IMR-90 (cell line): ENCODE measurements around the gene LRIG1. TPM values are rescaled to one million over a fixed set of nuclear protein-coding genes. Genes with fewer than 3 reads are reported as not detected.
A peak's percentile ranks its signal among the peaks of the same experiment; 100 is the strongest.

ENCODE experiments used
- ATAC-seq: fragments of 200-7000 bp; cut with Tn5 transposase; 2 replicates; pipeline ENCODE4 v1.9.1; 2020; ENCODE audit warnings: low read depth, mild to moderate bottlenecking, moderate library complexity
- BruUV-seq: library from RNA; stranded (reverse); fragments of 400-500 nt; replicated peaks from 2 replicates; lab custom pipeline; 2021; lab: Mats Ljungman, UMichigan
- CTCF ChIA-PET: fragments of 300-600 bp; formaldehyde crosslinking; extraction: SDS; loops from one replicate; lab custom pipeline; 2021; ENCODE audit warnings: antibody characterized with exemption; lab: Yijun Ruan, JAX
- POLR2A ChIA-PET: fragments of 300-600 bp; sonication (Branson Sonifier 250); formaldehyde crosslinking; loops from one replicate; lab custom pipeline; 2022; ENCODE audit warnings: antibody characterized with exemption; ENCODE audit not compliant: unreplicated experiment; lab: Charles Lee
- DNase-seq: peaks from one replicate; pipeline ENCODE4 v3.0.0; 2013
- H2AFZ ChIP-seq: replicated peaks from 2 replicates; pipeline ENCODE3; 2013; ENCODE audit warnings: low read length, mild to moderate bottlenecking; ENCODE audit not compliant: poor library complexity
- H2AK5ac ChIP-seq: 2 replicates; pipeline ENCODE4 v1.6.1; 2013; ENCODE audit warnings: low read depth, low read length, inconsistent platforms
- H2AK9ac ChIP-seq: replicated peaks from 2 replicates; pipeline ENCODE3; 2013; ENCODE audit warnings: mild to moderate bottlenecking, low read depth, low read length, moderate library complexity; ENCODE audit not compliant: poor library complexity
- H2BK120ac ChIP-seq: 2 replicates; pipeline ENCODE4 v1.6.1; 2013; ENCODE audit warnings: low read depth, low read length, inconsistent platforms
- H2BK15ac ChIP-seq: 3 replicates; pipeline ENCODE4 v1.6.1; 2013; ENCODE audit warnings: low read depth, low read length, inconsistent platforms
- H2BK20ac ChIP-seq: 2 replicates; pipeline ENCODE4 v1.6.1; 2013; ENCODE audit warnings: low read depth, mild to moderate bottlenecking, inconsistent platforms, low read length, moderate library complexity
- H2BK5ac ChIP-seq: 2 replicates; pipeline ENCODE4 v1.6.1; 2013; ENCODE audit warnings: mild to moderate bottlenecking, low read depth, low read length, inconsistent platforms; ENCODE audit not compliant: poor library complexity, severe bottlenecking
- H3K14ac ChIP-seq: replicated peaks from 2 replicates; pipeline ENCODE4 v1.6.1; 2013; ENCODE audit warnings: low read depth, low read length, inconsistent platforms
- H3K18ac ChIP-seq: 2 replicates; pipeline ENCODE4 v1.6.1; 2013; ENCODE audit warnings: low read depth, low read length, control low read depth
- H3K23ac ChIP-seq: 2 replicates; pipeline ENCODE4 v1.6.1; 2013; ENCODE audit warnings: low read depth, low read length, inconsistent platforms
- H3K27ac ChIP-seq: 2 replicates; pipeline ENCODE4 v1.5.1; 2013; ENCODE audit warnings: mild to moderate bottlenecking, control low read depth, low read length; ENCODE audit not compliant: insufficient read depth
- H3K27me3 ChIP-seq: 2 replicates; pipeline ENCODE4 v1.6.1; 2013; ENCODE audit warnings: low read length; ENCODE audit not compliant: control insufficient read depth, insufficient read depth
- H3K36me3 ChIP-seq: 2 replicates; pipeline ENCODE4 v1.6.1; 2013; ENCODE audit warnings: low read length, mixed read lengths; ENCODE audit not compliant: control insufficient read depth, insufficient read depth
- H3K4ac ChIP-seq: 2 replicates; pipeline ENCODE4 v1.6.1; 2013; ENCODE audit warnings: low read depth, low read length, inconsistent platforms
- H3K4me1 ChIP-seq: 2 replicates; pipeline ENCODE4 v1.6.1; 2013; ENCODE audit warnings: low read length, mixed read lengths; ENCODE audit not compliant: control insufficient read depth, insufficient read depth
- H3K4me2 ChIP-seq: 2 replicates; pipeline ENCODE4 v1.6.1; 2013; ENCODE audit warnings: low read depth, mild to moderate bottlenecking, control low read depth, low read length, moderate library complexity
- H3K4me3 ChIP-seq: 2 replicates; pipeline ENCODE4 v1.5.1; 2013; ENCODE audit warnings: low read depth, mild to moderate bottlenecking, control low read depth, low read length, moderate library complexity; ENCODE audit not compliant: insufficient read depth
- H3K56ac ChIP-seq: 2 replicates; pipeline ENCODE4 v1.6.1; 2013; ENCODE audit warnings: low read length, inconsistent platforms; ENCODE audit not compliant: insufficient read depth; ENCODE audit errors: extremely low read depth
- H3K79me1 ChIP-seq, 2 experiments: 2 replicates each; pipeline ENCODE4 v1.6.1; 2013; ENCODE audit warnings: low read length in 2 of 2, inconsistent platforms in 1 of 2, low read depth in 1 of 2
- H3K9ac ChIP-seq: 2 replicates; pipeline ENCODE4 v1.6.1; 2013; ENCODE audit warnings: low read depth, low read length, control low read depth
- H3K9me1 ChIP-seq: 2 replicates; pipeline ENCODE4 v1.6.1; 2013; ENCODE audit warnings: low read length, inconsistent platforms; ENCODE audit not compliant: insufficient read depth
- H3K9me3 ChIP-seq: 2 replicates; pipeline ENCODE4 v1.6.1; 2013; ENCODE audit warnings: low read length; ENCODE audit not compliant: control insufficient read depth, insufficient read depth
- H4K20me1 ChIP-seq: 2 replicates; pipeline ENCODE4 v1.6.1; 2013; ENCODE audit warnings: low read length, inconsistent platforms; ENCODE audit not compliant: insufficient read depth
- H4K5ac ChIP-seq: 2 replicates; pipeline ENCODE4 v1.6.1; 2013; ENCODE audit warnings: mild to moderate bottlenecking, low read depth, low read length, control low read depth
- H4K8ac ChIP-seq, 2 experiments: 2 replicates each; pipeline ENCODE4 v1.6.1; 2013; ENCODE audit warnings: low read depth in 2 of 2, low read length in 2 of 2, control low read depth in 1 of 2, inconsistent platforms in 1 of 2
- H4K91ac ChIP-seq: 2 replicates; pipeline ENCODE4 v1.6.1; 2013; ENCODE audit warnings: low read depth, low read length, inconsistent platforms; ENCODE audit not compliant: insufficient read depth
- BHLHE40 ChIP-seq: fragments of 150-350 bp; IDR thresholded peaks from 2 replicates; pipeline ENCODE4 v1.6.1; 2016; ENCODE audit warnings: mild to moderate bottlenecking, low read depth, low read length
- CEBPB ChIP-seq: IDR thresholded peaks from 2 replicates; pipeline ENCODE4 v1.6.1; 2012; ENCODE audit warnings: low read depth, low read length, improper control_type of control experiment
- CHD1 ChIP-seq: IDR thresholded peaks from 2 replicates; pipeline ENCODE4 v1.6.1; 2012; ENCODE audit warnings: low read depth, low read length, improper control_type of control experiment
- FOS ChIP-seq: fragments of 150-350 bp; IDR thresholded peaks from 2 replicates; pipeline ENCODE4 v1.6.1; 2016; ENCODE audit warnings: low read depth, low read length
- MAFK ChIP-seq: IDR thresholded peaks from 2 replicates; pipeline ENCODE4 v1.6.1; 2012; ENCODE audit warnings: low read depth, low read length, improper control_type of control experiment
- MAZ ChIP-seq: IDR thresholded peaks from 2 replicates; pipeline ENCODE4 v1.6.1; 2012; ENCODE audit warnings: low read depth, mild to moderate bottlenecking, low read length, improper control_type of control experiment, moderate library complexity, borderline replicate concordance
- MXI1 ChIP-seq: IDR thresholded peaks from 2 replicates; pipeline ENCODE4 v1.6.1; 2012; ENCODE audit warnings: low read depth, mild to moderate bottlenecking, low read length, moderate library complexity, borderline replicate concordance
- NFE2L2 ChIP-seq: fragments of 150-350 bp; IDR thresholded peaks from 2 replicates; pipeline ENCODE4 v1.6.1; 2016; ENCODE audit warnings: low read depth, mild to moderate bottlenecking, low read length
- POLR2A ChIP-seq: IDR thresholded peaks from 2 replicates; pipeline ENCODE4 v1.6.1; 2012; ENCODE audit warnings: mild to moderate bottlenecking, low read depth, low read length
- RAD21 ChIP-seq: IDR thresholded peaks from 2 replicates; pipeline ENCODE4 v1.6.1; 2012; ENCODE audit warnings: low read length, improper control_type of control experiment
- RCOR1 ChIP-seq: IDR thresholded peaks from 2 replicates; pipeline ENCODE4 v1.6.1; 2012; ENCODE audit warnings: mild to moderate bottlenecking, low read length, improper control_type of control experiment; ENCODE audit not compliant: insufficient replicate concordance
- RFX5 ChIP-seq: IDR thresholded peaks from 2 replicates; pipeline ENCODE4 v1.8.0; 2012; ENCODE audit warnings: low read depth, mild to moderate bottlenecking, low read length, moderate library complexity
- SMC3 ChIP-seq: fragments of 150-350 bp; IDR thresholded peaks from 2 replicates; pipeline ENCODE4 v1.6.1; 2016; ENCODE audit warnings: low read depth, mild to moderate bottlenecking, antibody characterized with exemption, low read length, moderate library complexity
- USF2 ChIP-seq: fragments of 150-350 bp; IDR thresholded peaks from 2 replicates; pipeline ENCODE4 v1.6.1; 2017; ENCODE audit warnings: mild to moderate bottlenecking, antibody characterized with exemption, low read length, low read depth
- WGBS, 2 experiments: methylation state at CpG; one replicate each; pipeline versions ENCODE4 v1.1.5 to v1.1.7; 2013; ENCODE audit warnings: missing lambda C conversion rate in 2 of 2; ENCODE audit not compliant: insufficient read length in 1 of 2; ENCODE audit errors: extremely low coverage in 2 of 2; 5-methylcytosine and 5-hydroxymethylcytosine counted together
- dilution Hi-C: fragments of 300-500 bp; cut with HindIII; formaldehyde crosslinking; loops from one replicate; pipeline ENCODE4 v1.14.3; 2018; ENCODE audit warnings: low sequenced_read_pairs; ENCODE audit not compliant: unreplicated experiment
- in situ Hi-C: fragments of 300-500 bp; cut with MboI; formaldehyde crosslinking; loops from 3 replicates; pipeline ENCODE4 v1.14.3; 2019; ENCODE audit warnings: low sequenced_read_pairs, inconsistent platforms, mixed read lengths
- intact Hi-C: fragments of 100-400 bp; cut with micrococcal nuclease; formaldehyde crosslinking; loops from 2 replicates; pipeline ENCODE4 v1.10.0; 2022
- polyA plus RNA-seq, 3 experiments: library from polyadenylated mRNA; depleted of rRNA; stranded (reverse); fragments of >200 nt; gene quantifications; 2 replicates each; pipeline ENCODE4 v1.2.3, GENCODE V29; 2012; ENCODE audit warnings: low replicate concordance in 1 of 3
- total RNA-seq: library from RNA; depleted of rRNA; stranded (reverse); fragments of >200 nt; gene quantifications from 2 replicates; pipeline ENCODE4 v1.2.3, GENCODE V29; 2012
- TF ChIP-seq, protein P1 (sequence below): fragments of 150-350 bp; IDR thresholded peaks from 2 replicates; pipeline ENCODE4 v1.6.1; 2016; ENCODE audit warnings: low read depth, mild to moderate bottlenecking, low read length, moderate library complexity, borderline replicate concordance

Gene LRIG1
- total and polyA plus RNA-seq, 2 of the 4 experiments (the other 2 are of a cell fraction) = 62.8 to 87.8 TPM

- POLR2A ChIA-PET = no interaction called here
- dilution Hi-C loops = no loop called here
- Histone ChIP-seq H3K23ac (no peak overlapping the region), H4K8ac (no peak overlapping the region), H3K9ac (no peak overlapping the region), H3K4me2 (no peak overlapping the region), H3K9me3 (no peaks in the 10 kb centered on the region), H2BK5ac (no peak overlapping the region), H3K27me3 (no peaks in the 10 kb centered on the region), H2AK5ac (0 out of 2 replicates have a peak overlapping the region, but pooled peaks have one; percentile 0), H2AK9ac (no peak overlapping the region), H4K91ac (no peak overlapping the region), H3K4me3 (no peak overlapping the region), H3K36me3 (peaks cover 32% of the 10 kb centered on the region), H2BK120ac (no peak overlapping the region), H2AFZ (no peak overlapping the region), H3K27ac (no peak overlapping the region), H4K20me1 (peaks cover 3% of the 10 kb centered on the region; the same call in 1 of the 2 replicates), H3K9me1 (peaks cover 8% of the 10 kb centered on the region; the same call in 1 of the 2 replicates), H3K4ac (no peak overlapping the region), H3K79me1 (peaks cover 26 to 33% of the 10 kb centered on the region in 2 experiments), H4K5ac (no peak overlapping the region), H3K4me1 (peaks cover 11% of the 10 kb centered on the region; the same call in 1 of the 2 replicates), H2BK15ac (no peak overlapping the region), H3K56ac (no peak overlapping the region), H3K18ac (no peak overlapping the region), H2BK20ac (no peak overlapping the region), H3K14ac (no peak overlapping the region)
- intact Hi-C loops = no loop called here
- in situ Hi-C loops = no loop called here
- 100% methylated on average over 1 of the region's 6 CpGs; no CpG with 5 or more reads in 1 of the 2 experiments for WGBS, 2 experiments
- CTCF ChIA-PET = no interaction called here
- no TSS peak for BruUV-seq
- DNase-seq (no peak), ATAC-seq (no peak)
- no peak for TF ChIP-seq SMC3
- no peak for TF ChIP-seq CEBPB
- no peak for TF ChIP-seq POLR2A
- TF ChIP-seq RCOR1 = no peak
- TF ChIP-seq FOS = no peak
- TF ChIP-seq, protein P1, sequence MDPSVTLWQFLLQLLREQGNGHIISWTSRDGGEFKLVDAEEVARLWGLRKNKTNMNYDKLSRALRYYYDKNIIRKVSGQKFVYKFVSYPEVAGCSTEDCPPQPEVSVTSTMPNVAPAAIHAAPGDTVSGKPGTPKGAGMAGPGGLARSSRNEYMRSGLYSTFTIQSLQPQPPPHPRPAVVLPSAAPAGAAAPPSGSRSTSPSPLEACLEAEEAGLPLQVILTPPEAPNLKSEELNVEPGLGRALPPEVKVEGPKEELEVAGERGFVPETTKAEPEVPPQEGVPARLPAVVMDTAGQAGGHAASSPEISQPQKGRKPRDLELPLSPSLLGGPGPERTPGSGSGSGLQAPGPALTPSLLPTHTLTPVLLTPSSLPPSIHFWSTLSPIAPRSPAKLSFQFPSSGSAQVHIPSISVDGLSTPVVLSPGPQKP = no peak
- no peak for TF ChIP-seq BHLHE40
- TF ChIP-seq USF2 = no peak
- TF ChIP-seq NFE2L2 = no peak
- no peak for TF ChIP-seq MXI1
- no peak for TF ChIP-seq CHD1
- no peak for TF ChIP-seq MAZ
- no peak for TF ChIP-seq RFX5
- no peak for TF ChIP-seq RAD21
- TF ChIP-seq MAFK = no peak
Observed at GRCh38 chr3:66453651-66454463, 47.0 kb downstream of the LRIG1 start.
